CD4-positive, alpha-beta T cell treated with Interferon alpha-2 for 1 hour (primary cell): ENCODE measurements around the gene SOWAHA.
"Not testable (repeated sequence)": the region's sequence is repeated elsewhere in the genome, so short reads cannot be mapped to it uniquely, and the experiment has no call there.

Experiments used
- DNase-seq, 2 donors: peaks; one replicate each; pipeline ENCODE4 v3.0.0-alpha.2; 2020 to 2022

The SOWAHA gene

DNA sequence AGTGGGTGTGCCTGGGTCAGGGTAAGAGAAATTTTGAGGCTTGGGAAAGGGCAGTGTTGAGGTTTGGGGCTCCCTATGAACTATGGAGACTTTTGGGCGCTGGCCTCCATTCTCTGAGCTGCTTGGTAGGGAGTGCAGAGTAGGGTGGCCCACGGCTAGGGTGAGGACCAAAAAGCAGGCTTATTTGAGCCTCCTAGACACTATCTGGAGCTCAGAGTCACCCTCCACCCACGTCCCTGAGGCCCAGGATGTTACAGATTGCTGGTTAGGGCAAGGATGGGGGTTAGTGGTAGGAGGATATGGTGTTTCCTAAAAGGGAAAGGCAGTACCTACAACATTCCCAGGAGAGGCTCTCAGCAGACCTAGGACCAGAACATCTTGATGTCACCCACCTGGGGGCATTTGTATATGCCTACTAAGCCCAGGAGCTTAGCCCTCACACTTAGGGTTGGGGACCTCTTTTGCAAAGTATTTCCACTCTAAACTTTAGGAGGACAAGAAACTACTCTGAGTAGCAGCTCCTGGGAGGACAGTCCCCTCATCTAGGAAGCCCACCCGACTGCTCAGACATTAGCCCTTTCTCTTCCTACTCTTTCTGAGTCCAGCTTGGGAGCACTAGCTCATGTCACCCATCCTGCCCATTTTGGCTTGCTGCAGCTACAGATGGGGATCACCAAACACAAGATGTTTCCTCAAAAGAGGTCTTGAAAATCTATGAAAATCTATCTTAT, 15.0 kb downstream of the SOWAHA start:
- no peak for DNase-seq

DNA sequence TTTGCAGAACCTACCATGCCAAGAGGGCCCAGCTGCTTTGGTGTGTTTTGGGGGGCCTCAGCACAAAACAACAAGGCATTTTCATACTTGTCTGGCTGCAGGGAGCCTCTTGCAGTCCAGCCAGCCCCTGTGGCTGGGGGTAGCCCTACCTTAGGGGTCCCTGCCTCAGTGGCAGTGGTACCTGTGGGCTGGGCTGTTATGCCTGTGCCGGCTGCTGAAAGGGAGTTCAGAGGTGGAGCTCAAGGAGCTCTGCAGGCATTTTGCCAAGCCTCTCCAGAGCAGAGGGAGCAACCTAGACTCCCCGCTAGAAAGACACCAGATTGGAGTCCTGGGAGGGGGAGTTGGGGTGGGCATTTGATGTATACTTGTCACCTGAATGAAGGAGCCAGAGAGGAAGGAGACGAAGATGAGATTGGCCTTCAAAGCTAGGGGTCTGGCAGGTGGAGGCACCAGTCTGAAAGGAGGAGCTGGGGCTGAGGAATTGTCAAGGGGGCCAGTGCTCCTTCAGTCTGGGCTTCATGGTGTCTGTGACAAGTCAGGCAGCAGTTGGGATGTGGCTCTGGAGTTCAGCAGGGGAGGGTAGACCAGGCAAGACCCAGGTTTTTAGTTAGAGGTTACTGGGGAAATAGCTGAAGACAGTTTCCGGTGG, 15.9 kb downstream of the SOWAHA start:
- DNase-seq: no peak

DNA sequence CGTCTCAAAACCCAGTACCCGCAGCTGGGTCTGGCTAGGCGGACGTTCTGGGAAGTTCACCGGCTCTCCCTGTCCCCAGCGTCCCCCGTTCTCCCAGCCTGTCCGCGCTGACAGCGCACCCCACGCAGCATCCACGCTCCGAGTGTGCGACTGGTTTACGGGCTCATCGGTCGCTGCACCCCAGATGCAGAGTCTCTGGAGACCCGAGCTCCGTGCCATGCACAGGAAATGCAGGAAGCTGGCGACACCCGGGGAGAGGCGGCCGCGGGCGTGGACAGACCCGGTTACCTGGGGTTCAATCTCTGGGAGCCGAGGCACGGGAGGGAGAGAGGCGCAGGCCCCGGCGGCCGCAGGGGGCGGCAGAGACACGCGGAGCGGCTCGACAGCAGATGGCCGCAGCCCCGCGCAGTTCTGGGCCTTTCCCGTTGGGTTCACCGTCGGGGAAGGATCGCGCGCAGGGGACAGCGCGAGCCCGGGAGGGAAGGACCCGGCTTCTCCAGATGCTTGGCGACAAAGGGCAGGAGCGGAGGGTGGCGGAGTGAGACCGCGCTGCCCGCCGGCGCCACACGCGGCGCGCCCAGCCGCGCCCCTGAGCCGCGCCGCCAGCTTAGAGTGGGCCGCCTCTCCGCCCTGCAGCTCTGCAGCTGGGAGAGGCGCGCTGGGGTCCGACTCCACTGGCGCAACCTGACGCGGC, 16.8 kb downstream of the SOWAHA start:
- peak; percentile 62 to 72 for DNase-seq

GRCh38 chr5:132830436-132831094, 17.5 kb downstream of the SOWAHA start, which contains the start of gene SHROOM1:
Gene SHROOM1, minus strand, starts transcription at chr5:132830647. Its CDS starts 4,507 bp downstream, at chr5:132826140.
- DNase-seq: peak in 1 of 2 donors; percentile 12

- DNase-seq: no peak
Observed at GRCh38 chr5:132831095-132831860, 18.2 kb downstream of the SOWAHA start.

- DNase-seq: no peak
Observed at GRCh38 chr5:132832612-132833011, 19.5 kb downstream of the SOWAHA start.

DNA sequence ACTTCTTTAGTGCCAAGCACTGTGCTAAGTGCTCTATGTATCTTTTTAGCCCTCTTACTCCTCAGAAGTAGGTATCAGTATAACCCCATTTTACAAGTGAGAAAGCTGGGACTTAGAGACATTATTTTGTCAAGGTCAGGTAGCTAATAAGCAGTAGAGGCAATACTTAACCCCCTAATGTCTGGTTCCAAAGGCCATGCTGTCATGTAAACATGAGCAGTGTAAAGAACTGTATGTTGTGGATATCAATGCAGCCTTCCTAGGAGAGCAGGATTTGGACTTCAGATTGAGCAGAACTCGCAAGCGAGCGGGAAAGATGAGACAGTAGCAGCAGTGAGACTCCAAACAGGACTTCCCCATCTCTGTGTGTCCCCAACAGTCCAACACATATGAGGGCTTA, 21.0 kb downstream of the SOWAHA start:
- no peak for DNase-seq

DNA sequence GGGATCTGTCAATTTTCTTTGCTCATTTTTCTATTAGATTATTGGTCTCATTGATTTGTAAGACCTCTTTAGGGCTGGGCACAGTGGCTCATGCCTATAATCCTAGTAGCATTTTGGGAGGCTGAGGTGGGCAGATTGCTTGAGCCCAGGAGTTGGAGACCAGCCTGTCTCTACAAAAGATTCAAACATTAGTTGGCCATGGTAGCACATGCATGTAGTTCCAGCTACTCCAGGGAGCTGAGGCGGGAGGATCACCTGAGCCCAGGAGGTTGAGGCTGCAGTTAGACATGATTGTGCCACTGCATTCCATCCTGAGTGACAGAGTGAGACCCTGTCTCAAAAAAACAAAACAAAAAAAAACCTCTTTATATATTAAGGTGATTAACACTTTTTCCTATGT, 23.8 kb downstream of the SOWAHA start:
- no peak for DNase-seq

GRCh38 chr5:132837868-132838267, 24.8 kb downstream of the SOWAHA start:
- DNase-seq: no peak

GRCh38 chr5:132838516-132839282, 25.6 kb downstream of the SOWAHA start:
- no peak for DNase-seq

GRCh38 chr5:132839426-132840301, 26.6 kb downstream of the SOWAHA start:
- DNase-seq: no peak

DNA sequence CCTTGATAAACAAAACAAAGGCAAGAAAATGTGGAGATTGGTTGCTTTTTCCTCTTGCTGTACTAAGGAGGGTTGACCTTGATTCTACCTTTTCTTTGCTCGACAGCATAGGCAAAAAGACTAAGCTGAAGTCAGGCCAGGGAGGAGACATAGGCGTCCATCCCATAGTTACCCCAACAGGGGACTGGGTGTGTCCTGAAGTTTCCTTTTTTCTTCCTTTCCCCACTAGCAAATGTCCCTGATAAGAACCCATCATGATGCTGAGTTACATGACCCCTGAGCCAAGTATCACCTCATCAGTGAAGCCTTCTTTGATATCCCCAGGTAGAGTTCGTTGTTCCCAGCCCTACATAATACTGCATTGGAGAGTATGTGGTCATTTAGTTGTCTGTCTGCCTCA, 27.2 kb downstream of the SOWAHA start:
- no peak for DNase-seq

- no peak for DNase-seq
Observed at GRCh38 chr5:132840896-132841295, 27.8 kb downstream of the SOWAHA start.

DNA sequence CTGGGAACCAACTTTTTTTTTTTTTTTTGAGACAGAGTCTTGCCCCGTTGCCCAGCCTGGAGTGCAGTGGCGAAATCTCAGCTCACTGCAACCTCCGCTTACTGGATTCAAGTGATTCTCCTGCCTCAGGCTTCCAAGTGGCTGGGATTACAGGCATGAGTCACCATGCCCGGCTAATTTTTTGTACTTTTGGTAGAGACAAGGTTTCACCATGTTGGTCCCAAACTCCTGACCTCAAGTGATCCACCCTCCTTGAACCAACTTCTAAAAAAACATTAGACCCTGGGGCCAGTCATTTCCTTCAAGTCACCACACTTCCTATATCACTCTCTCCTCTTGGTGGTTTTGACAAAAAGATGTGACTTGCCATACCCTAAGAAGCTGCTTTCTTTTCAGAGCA, 28.2 kb downstream of the SOWAHA start:
- peak in 1 of 2 donors; percentile 26 for DNase-seq

DNA sequence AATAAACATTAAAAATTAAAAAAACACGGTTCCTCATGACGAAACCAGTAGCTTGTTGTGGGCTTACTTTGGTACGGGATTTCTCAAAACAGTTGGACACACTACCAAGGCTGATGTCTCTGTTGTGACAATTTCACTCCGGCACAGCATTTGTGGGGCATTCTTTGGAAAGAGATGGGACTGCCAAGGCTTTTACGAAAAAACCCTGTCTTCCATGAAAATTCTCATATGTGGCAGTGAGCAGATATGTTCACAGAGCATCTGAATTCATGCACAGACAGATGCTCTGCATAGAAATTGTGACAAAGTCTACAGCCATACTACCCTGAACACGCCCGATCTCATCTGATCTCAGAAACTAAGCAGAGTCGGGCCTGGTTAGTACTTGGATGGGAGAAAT, 35.2 kb downstream of the SOWAHA start:
- no peak for DNase-seq

DNA sequence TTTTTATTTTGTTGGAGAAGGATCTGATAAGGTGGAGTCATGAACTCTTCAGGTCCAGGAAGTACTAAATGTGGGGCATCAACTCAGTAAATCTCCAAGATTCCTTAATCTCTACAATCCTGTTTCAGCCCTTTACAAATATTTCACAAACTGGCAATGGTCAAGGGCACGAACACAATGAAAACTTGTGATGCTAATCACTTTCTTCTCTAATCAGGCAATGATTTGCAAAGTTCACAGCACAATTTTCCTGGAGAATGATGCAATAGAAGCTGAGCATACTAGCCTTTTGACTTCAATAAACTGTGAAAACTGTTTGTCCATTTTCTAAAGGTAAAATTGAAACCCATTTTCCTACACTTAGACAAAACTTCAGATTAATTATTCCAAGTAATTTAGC, 36.2 kb downstream of the SOWAHA start:
- DNase-seq: no peak

GRCh38 chr5:132850066-132850465, 37.0 kb downstream of the SOWAHA start:
- DNase-seq: no peak

DNA sequence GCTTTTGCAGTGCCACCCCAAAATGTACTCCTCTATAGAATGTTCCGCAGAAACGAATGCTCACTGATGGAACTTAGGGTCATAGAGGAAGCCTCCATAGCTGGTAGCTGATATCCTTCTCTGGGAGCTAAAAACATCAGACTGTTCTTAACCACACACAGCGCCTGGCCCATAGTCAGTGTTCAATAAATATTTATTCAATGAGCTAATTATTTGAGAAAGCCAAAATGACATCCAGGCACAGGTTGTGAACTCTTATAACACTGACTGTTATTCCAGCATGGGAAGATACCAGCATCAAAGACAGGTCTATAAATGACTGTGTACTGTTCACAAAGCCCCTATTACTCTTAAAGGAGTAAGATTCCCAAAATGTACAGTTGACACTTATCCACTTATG, 40.2 kb downstream of the SOWAHA start:
- DNase-seq: no peak

- DNase-seq: no peak
Observed at GRCh38 chr5:132853790-132854189, 40.7 kb downstream of the SOWAHA start.

- DNase-seq: no peak
Observed at GRCh38 chr5:132854301-132854700, 41.2 kb downstream of the SOWAHA start.

- not testable (repeated sequence) for DNase-seq
Observed at GRCh38 chr5:132854992-132855391, 41.9 kb downstream of the SOWAHA start.
